Brain microvascular endothelial cell (primary cell): ENCODE results near the gene KDM7A.

ENCODE experiments used
- DNase-seq: peaks from one replicate; pipeline ENCODE4 v3.0.0-alpha.2; 2020
- H3K27ac ChIP-seq: fragments of 250-450 bp; sonication (Bioruptor Pico); 2 replicates; pipeline ENCODE4 v1.5.1; 2020; ENCODE audit warnings: mild to moderate bottlenecking, moderate library complexity
- H3K27me3 ChIP-seq: fragments of 250-450 bp; sonication (Bioruptor Pico); replicated peaks from 2 replicates; pipeline ENCODE4 v1.5.1; 2020; ENCODE audit warnings: mild to moderate bottlenecking
- H3K36me3 ChIP-seq: fragments of 250-450 bp; sonication (Bioruptor Pico); replicated peaks from 2 replicates; pipeline ENCODE4 v1.5.1; 2020; ENCODE audit warnings: mild to moderate bottlenecking
- H3K4me3 ChIP-seq: 2 replicates; pipeline ENCODE4 v1.5.1; 2011; ENCODE audit warnings: low read depth, mild to moderate bottlenecking, control low read depth, low read length, moderate library complexity
- in situ Hi-C: cut with HindIII; loops from 2 replicates; pipeline ENCODE4 v1.10.0; 2017; ENCODE audit warnings: low sequenced_read_pairs, low pct_ligation_motif_present
- TF ChIP-seq, protein P1 (sequence below): IDR thresholded peaks from 2 replicates; pipeline ENCODE4 v1.5.1; 2011; ENCODE audit warnings: low read depth, mild to moderate bottlenecking, moderate library complexity, low read length, control low read depth, inconsistent platforms; ENCODE audit errors: missing control alignments

Gene KDM7A

DNA sequence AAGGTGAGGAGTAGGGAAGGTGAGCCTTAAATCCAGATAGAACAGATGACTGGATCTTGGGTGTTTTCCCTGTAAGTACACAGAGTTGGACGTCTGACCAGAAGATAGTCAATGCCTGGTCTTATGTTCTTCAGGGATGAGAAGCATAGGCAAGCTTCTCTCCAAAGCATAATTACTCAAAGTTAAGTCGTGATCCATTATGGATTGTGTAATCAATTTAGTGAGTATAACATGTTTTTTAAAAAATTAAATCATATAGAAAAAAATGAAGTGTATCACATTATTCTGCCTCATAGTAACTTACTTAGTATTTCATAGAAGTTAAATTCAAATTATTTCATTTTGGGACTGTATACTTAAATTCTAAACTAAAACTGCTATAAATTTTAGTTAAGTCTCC lies 39.7 kb downstream of the KDM7A start:
- Histone ChIP-seq H3K36me3 (no peaks in the 10 kb centered on the region), H3K27ac (no peak overlapping the region), H3K4me3 (no peak overlapping the region), H3K27me3 (no peaks in the 10 kb centered on the region)
- in situ Hi-C loops = no loop called here
- DNase-seq = no peak
- TF ChIP-seq, protein P1, sequence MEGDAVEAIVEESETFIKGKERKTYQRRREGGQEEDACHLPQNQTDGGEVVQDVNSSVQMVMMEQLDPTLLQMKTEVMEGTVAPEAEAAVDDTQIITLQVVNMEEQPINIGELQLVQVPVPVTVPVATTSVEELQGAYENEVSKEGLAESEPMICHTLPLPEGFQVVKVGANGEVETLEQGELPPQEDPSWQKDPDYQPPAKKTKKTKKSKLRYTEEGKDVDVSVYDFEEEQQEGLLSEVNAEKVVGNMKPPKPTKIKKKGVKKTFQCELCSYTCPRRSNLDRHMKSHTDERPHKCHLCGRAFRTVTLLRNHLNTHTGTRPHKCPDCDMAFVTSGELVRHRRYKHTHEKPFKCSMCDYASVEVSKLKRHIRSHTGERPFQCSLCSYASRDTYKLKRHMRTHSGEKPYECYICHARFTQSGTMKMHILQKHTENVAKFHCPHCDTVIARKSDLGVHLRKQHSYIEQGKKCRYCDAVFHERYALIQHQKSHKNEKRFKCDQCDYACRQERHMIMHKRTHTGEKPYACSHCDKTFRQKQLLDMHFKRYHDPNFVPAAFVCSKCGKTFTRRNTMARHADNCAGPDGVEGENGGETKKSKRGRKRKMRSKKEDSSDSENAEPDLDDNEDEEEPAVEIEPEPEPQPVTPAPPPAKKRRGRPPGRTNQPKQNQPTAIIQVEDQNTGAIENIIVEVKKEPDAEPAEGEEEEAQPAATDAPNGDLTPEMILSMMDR = no peak

DNA sequence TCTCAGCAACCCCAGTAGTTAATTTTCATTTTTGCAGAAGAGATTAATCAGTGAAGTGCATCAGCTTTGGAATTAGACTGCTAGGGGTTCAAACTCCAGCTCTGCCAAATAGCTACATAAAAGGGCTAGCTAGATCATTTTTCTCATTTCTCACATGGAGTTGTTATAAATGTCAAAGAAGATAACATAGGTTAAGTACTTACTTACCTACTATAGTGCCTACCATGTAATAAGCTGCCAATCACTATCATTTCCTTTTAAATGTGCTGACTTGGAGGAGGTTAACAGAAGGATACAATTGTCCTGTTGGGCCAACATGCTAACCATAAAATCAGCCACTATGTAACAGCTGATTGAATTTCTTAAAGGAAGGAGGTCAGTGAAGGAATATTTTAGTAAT lies 40.7 kb downstream of the KDM7A start:
- DNase-seq = no peak
- no peak overlapping the region for H3K27ac ChIP-seq
- H3K36me3 ChIP-seq = no peaks in the 10 kb centered on the region
- TF ChIP-seq, protein P1 = no peak
- H3K4me3 ChIP-seq = no peak overlapping the region
- H3K27me3 ChIP-seq = no peaks in the 10 kb centered on the region
- in situ Hi-C loops = no loop called here

DNA sequence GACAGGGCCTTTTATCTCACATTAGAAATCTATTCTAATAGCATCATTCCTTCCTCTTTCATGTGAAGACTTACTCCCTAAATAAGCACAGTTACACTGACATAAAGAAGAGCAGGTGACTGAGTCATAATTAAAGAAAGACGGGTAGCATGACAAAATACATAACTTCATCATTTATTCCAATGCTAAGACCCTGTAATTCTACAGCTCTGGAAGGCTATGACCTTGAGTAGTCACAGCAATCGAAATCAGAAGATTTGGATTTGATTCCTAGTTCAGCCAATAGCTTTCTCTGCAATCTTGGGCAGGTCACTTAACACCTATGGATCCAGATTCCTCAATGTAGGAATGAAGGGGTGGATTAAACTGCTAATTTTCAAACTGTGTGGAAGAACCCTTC lies 42.7 kb downstream of the KDM7A start:
- Histone ChIP-seq H3K27me3 (no peaks in the 10 kb centered on the region), H3K27ac (no peak overlapping the region), H3K36me3 (no peaks in the 10 kb centered on the region), H3K4me3 (no peak overlapping the region)
- in situ Hi-C loops = no loop called here
- DNase-seq = no peak
- TF ChIP-seq, protein P1 = no peak

DNA sequence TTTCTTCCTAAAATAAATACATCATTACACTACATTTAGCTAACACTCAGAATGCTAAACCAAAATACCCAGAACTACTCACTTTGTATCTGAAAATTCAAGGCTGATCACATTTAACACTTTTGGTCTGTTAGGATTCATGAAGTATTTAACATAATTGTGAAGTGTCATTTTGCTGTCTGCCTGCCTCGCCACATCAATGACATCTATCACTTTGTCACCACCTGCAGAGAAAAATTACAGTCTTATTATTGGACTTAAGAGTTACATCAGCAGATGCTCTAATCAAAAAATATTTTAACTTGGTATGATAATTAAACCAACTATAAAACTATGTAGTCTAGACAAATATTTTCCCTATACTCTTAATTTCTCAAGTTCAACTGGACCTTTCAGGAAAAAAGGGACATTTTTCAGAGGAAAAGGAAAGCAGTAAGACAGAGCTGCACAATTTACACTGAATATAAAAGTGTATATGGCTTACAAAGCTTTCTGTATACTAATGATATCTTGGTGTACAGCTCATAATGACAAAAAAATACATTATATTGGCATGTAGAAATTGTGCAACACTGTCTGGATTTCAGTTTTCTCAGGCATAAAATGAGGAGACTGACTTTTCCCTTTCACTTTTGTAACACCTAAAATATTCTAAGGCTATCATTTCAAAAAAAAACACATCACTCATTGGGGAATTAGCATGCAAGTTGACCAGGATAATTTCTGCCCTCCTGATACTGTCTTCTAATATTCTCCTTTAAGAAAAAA lies 49.2 kb downstream of the KDM7A start:
- no peaks in the 10 kb centered on the region for H3K36me3 ChIP-seq
- no peak overlapping the region for H3K4me3 ChIP-seq
- H3K27me3 ChIP-seq = no peaks in the 10 kb centered on the region
- no peak overlapping the region for H3K27ac ChIP-seq
- no peak for DNase-seq
- TF ChIP-seq, protein P1 = no peak
- in situ Hi-C loops = no loop called here

DNA sequence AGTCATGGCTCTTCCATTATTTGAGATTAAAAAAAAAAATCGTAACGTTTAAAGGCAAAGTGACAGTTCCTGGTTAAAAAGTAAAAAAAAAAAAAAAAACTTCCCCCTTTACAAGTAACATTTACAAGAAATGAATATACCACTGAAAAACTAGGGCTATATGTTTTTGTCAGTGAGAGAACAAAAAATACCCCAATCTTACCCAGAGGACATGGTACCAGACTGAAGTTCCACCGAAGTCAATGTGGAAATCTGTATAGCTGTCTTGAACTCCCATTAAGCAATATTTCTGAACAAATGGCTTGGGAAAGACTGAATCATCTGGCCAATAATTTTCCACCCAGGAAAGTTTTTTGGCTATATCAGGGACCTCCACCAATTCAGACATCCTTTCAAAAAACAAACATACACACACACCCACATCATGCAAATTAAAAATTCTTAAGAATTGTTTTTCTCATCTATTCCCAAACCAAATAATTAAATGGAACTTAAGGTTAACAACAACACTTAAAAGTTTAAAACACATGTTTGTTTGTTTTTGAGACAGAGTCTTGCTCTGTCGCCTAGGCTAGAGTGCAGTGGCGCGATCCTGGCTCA lies 50.2 kb downstream of the KDM7A start:
- TF ChIP-seq, protein P1 = no peak

More for the DNA sequence above, 50.2 kb downstream of the KDM7A start:
- H3K27me3 ChIP-seq = no peaks in the 10 kb centered on the region
- DNase-seq = no peak
- H3K27ac ChIP-seq = no peak overlapping the region
- in situ Hi-C loops = no loop called here
- H3K36me3 ChIP-seq = no peaks in the 10 kb centered on the region
- no peak overlapping the region for H3K4me3 ChIP-seq
